GM18499 (cell line): ENCODE measurements around the gene CDX2.

ENCODE experiments used
- ATAC-seq: cut with Tn5 transposase; IDR thresholded peaks from one replicate; pipeline ENCODE4 v1.9.1; 2021; ENCODE audit warnings: moderate number of reproducible peaks; ENCODE audit not compliant: insufficient read depth, unreplicated experiment

CDX2 gene

GRCh38 chr13:27919659-27919933, 49.5 kb downstream of the CDX2 start:
- ATAC-seq = no peak

GRCh38 chr13:27918918-27919658, 50.0 kb downstream of the CDX2 start:
- no peak for ATAC-seq

GRCh38 chr13:27918041-27918917, 50.8 kb downstream of the CDX2 start:
- no peak for ATAC-seq

GRCh38 chr13:27917121-27917947, 51.8 kb downstream of the CDX2 start:
- no peak for ATAC-seq

- ATAC-seq = no peak
These were observed 53.6 kb downstream of the CDX2 start for GRCh38 chr13:27915301-27916207.

- no peak for ATAC-seq
These were observed 56.0 kb downstream of the CDX2 start for GRCh38 chr13:27913160-27913559.

- ATAC-seq = no peak
These were observed 57.6 kb downstream of the CDX2 start for GRCh38 chr13:27911521-27911920.
